GM23338 (cell line): Measurements from ENCODE around the gene KCNA1. TPM values are rescaled to one million over a fixed set of nuclear protein-coding genes. Genes with fewer than 3 reads are reported as not detected.

Experiments
- ATAC-seq: fragments of 200-7000 bp; cut with Tn5 transposase; 3 replicates; pipeline ENCODE4 v1.9.1; 2020
- DNase-seq: peaks from one replicate; pipeline ENCODE4 v3.0.0-alpha.2; 2015; ENCODE audit warnings: low spot score
- H2AFZ ChIP-seq: fragments of 200-600 bp; sonication (generic); 2 replicates; pipeline ENCODE4 v1.8.0; 2016; ENCODE audit warnings: antibody characterized with exemption, mild to moderate bottlenecking, moderate library complexity
- H3F3A ChIP-seq: fragments of 200-600 bp; sonication (generic); replicated peaks from 2 replicates; pipeline ENCODE4 v1.8.0; 2017; ENCODE audit warnings: antibody characterized with exemption, mixed run types, low read depth
- H3K27ac ChIP-seq: fragments of 200-600 bp; sonication (generic); 2 replicates; pipeline ENCODE4 v1.6.1; 2016; ENCODE audit warnings: low read depth
- H3K27me3 ChIP-seq: fragments of 200-600 bp; sonication (generic); 2 replicates; pipeline ENCODE4 v1.8.0; 2016; ENCODE audit warnings: mild to moderate bottlenecking, mixed run types, moderate library complexity; ENCODE audit not compliant: insufficient read depth
- H3K36me3 ChIP-seq: fragments of 200-600 bp; sonication (generic); 2 replicates; pipeline ENCODE4 v1.8.0; 2016; ENCODE audit warnings: mild to moderate bottlenecking; ENCODE audit not compliant: insufficient read depth
- H3K4me1 ChIP-seq: fragments of 200-600 bp; sonication (generic); 2 replicates; pipeline ENCODE4 v1.8.0; 2016; ENCODE audit warnings: mild to moderate bottlenecking, moderate library complexity; ENCODE audit not compliant: insufficient read depth
- H3K4me2 ChIP-seq: fragments of 200-600 bp; sonication (generic); 2 replicates; pipeline ENCODE4 v1.7.1; 2017; ENCODE audit warnings: mixed run types
- H3K4me3 ChIP-seq: fragments of 200-600 bp; sonication (generic); 2 replicates; pipeline ENCODE4 v1.6.1; 2016; ENCODE audit warnings: mixed run types
- H3K79me2 ChIP-seq: fragments of 200-600 bp; sonication (generic); replicated peaks from 2 replicates; pipeline ENCODE4 v1.8.0; 2017; ENCODE audit warnings: mild to moderate bottlenecking; ENCODE audit not compliant: insufficient read depth
- H3K9me2 ChIP-seq: fragments of 200-600 bp; sonication (generic); 2 replicates; pipeline ENCODE4 v1.8.0; 2017; ENCODE audit not compliant: insufficient read depth
- H4K20me1 ChIP-seq: fragments of 200-600 bp; sonication (generic); replicated peaks from 2 replicates; pipeline ENCODE4 v1.8.0; 2017; ENCODE audit warnings: mild to moderate bottlenecking; ENCODE audit not compliant: insufficient read depth
- H3K27ac Mint-ChIP-seq: 2 replicates; pipeline ENCODE4 v1.8.0; 2020; ENCODE audit warnings: inconsistent platforms, mild to moderate bottlenecking, moderate library complexity, mixed read lengths
- H3K27me3 Mint-ChIP-seq: 3 replicates; pipeline ENCODE4 v1.8.0; 2022; ENCODE audit warnings: low read depth, mild to moderate bottlenecking, moderate library complexity, mixed read lengths, inconsistent platforms; ENCODE audit not compliant: insufficient read depth, poor library complexity
- H3K36me3 Mint-ChIP-seq: 3 replicates; pipeline ENCODE4 v1.8.0; 2021; ENCODE audit warnings: low read depth, mild to moderate bottlenecking, inconsistent platforms, moderate library complexity, mixed read lengths
- H3K4me1 Mint-ChIP-seq: 3 replicates; pipeline ENCODE4 v1.8.0; 2020; ENCODE audit warnings: mild to moderate bottlenecking, inconsistent platforms, mixed read lengths
- H3K4me3 Mint-ChIP-seq: 3 replicates; pipeline ENCODE4 v1.8.0; 2021; ENCODE audit warnings: moderate library complexity, mild to moderate bottlenecking, inconsistent platforms, mixed read lengths
- H3K9me3 Mint-ChIP-seq: 3 replicates; pipeline ENCODE4 v1.8.0; 2020; ENCODE audit warnings: moderate library complexity, mild to moderate bottlenecking, inconsistent platforms, mixed read lengths
- CREB1 ChIP-seq: fragments of 250-450 bp; sonication (Bioruptor Pico); IDR thresholded peaks from 2 replicates; pipeline ENCODE4 v1.5.0; 2020; ENCODE audit warnings: low read depth, mild to moderate bottlenecking, moderate library complexity
- EZH2 ChIP-seq: fragments of 200-600 bp; sonication (generic); IDR thresholded peaks from one replicate; pipeline ENCODE4 v1.8.0; 2017; ENCODE audit warnings: antibody characterized with exemption, mild to moderate bottlenecking, low read depth; ENCODE audit not compliant: unreplicated experiment
- EZH2phosphoT487 ChIP-seq: fragments of 200-600 bp; sonication (generic); IDR thresholded peaks from one replicate; pipeline ENCODE4 v1.8.1; 2018; ENCODE audit warnings: antibody characterized with exemption; ENCODE audit not compliant: unreplicated experiment
- JUNB ChIP-seq: IDR thresholded peaks from one replicate; pipeline ENCODE4 v1.6.1; 2016; ENCODE audit warnings: antibody characterized with exemption; ENCODE audit not compliant: unreplicated experiment
- NANOG ChIP-seq: IDR thresholded peaks from 2 replicates; pipeline ENCODE4 v1.6.1; 2016; ENCODE audit warnings: antibody characterized with exemption, borderline replicate concordance
- POLR2AphosphoS5 ChIP-seq: IDR thresholded peaks from 2 replicates; pipeline ENCODE4 v1.6.1; 2016; ENCODE audit warnings: antibody characterized with exemption, low read depth
- STAT1 ChIP-seq: IDR thresholded peaks from one replicate; pipeline ENCODE4 v1.6.1; 2016; ENCODE audit warnings: antibody characterized with exemption; ENCODE audit not compliant: unreplicated experiment
- ZNF114 ChIP-seq: fragments of 250-450 bp; sonication (Bioruptor Pico); IDR thresholded peaks from 2 replicates; pipeline ENCODE4 v1.5.0; 2020; ENCODE audit warnings: mild to moderate bottlenecking, moderate library complexity
- ZNF331 ChIP-seq: fragments of 250-450 bp; sonication (Bioruptor Pico); IDR thresholded peaks from 2 replicates; pipeline ENCODE4 v1.5.0; 2020; ENCODE audit warnings: low read depth, mild to moderate bottlenecking, moderate library complexity
- ZNF462 ChIP-seq: fragments of 250-450 bp; sonication (Bioruptor Pico); IDR thresholded peaks from 2 replicates; pipeline ENCODE4 v1.5.0; 2020; ENCODE audit warnings: mild to moderate bottlenecking, moderate library complexity
- polyA plus RNA-seq: library from polyadenylated mRNA; unstranded; fragments of >200 nt; fragmentation: Nextera tagmentation; extraction: Ambion mirVana; gene quantifications from 2 replicates; pipeline ENCODE4 v1.2.1, GENCODE V29; 2016
- total RNA-seq: library from RNA; depleted of rRNA; stranded (reverse); fragments of >200 nt; shearing (Covaris generic); gene quantifications from 2 replicates; pipeline ENCODE4 v1.2.3, GENCODE V29; 2014
- TF ChIP-seq, protein P1 (sequence below): IDR thresholded peaks from one replicate; pipeline ENCODE4 v1.6.1; 2018; ENCODE audit warnings: antibody characterized with exemption; ENCODE audit not compliant: unreplicated experiment
- TF ChIP-seq, protein P2 (sequence below): IDR thresholded peaks from 2 replicates; pipeline ENCODE4 v1.6.1; 2016; ENCODE audit warnings: antibody characterized with exemption

KCNA1 gene
- total and polyA plus RNA-seq, 2 experiments from 2014 or later: 0.10 to 1.2 TPM

DNA sequence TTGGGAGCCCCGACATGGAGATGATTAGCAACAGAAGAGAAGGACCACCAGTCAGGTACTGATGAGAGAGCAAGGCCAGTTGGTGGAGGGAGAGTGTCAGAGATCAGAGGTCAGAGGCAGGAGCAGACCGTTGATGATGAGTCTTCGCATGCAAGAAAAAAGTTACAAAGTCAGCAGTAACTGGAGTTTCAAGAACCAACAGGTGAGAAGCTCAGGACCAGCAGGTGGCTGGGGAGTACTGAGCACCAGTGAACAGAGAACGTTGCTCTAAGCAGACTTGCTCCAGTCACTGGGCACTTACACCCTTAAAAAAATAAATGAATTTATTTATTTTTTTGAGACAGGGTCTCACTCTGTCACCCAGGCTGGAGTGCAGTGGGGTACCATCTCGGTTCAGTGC, 44.5 kb upstream of the KCNA1 start (continued):
- TF ChIP-seq, protein P1, sequence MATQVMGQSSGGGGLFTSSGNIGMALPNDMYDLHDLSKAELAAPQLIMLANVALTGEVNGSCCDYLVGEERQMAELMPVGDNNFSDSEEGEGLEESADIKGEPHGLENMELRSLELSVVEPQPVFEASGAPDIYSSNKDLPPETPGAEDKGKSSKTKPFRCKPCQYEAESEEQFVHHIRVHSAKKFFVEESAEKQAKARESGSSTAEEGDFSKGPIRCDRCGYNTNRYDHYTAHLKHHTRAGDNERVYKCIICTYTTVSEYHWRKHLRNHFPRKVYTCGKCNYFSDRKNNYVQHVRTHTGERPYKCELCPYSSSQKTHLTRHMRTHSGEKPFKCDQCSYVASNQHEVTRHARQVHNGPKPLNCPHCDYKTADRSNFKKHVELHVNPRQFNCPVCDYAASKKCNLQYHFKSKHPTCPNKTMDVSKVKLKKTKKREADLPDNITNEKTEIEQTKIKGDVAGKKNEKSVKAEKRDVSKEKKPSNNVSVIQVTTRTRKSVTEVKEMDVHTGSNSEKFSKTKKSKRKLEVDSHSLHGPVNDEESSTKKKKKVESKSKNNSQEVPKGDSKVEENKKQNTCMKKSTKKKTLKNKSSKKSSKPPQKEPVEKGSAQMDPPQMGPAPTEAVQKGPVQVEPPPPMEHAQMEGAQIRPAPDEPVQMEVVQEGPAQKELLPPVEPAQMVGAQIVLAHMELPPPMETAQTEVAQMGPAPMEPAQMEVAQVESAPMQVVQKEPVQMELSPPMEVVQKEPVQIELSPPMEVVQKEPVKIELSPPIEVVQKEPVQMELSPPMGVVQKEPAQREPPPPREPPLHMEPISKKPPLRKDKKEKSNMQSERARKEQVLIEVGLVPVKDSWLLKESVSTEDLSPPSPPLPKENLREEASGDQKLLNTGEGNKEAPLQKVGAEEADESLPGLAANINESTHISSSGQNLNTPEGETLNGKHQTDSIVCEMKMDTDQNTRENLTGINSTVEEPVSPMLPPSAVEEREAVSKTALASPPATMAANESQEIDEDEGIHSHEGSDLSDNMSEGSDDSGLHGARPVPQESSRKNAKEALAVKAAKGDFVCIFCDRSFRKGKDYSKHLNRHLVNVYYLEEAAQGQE: no peak
- no peak for TF ChIP-seq JUNB

GRCh38 chr12:4866299-4866698, 43.4 kb upstream of the KCNA1 start:
- Mint-ChIP-seq H3K4me3 (no peak overlapping the region), H3K27me3 (no peaks in the 10 kb centered on the region), H3K27ac (no peak overlapping the region), H3K9me3 (no peaks in the 10 kb centered on the region), H3K4me1 (no peaks in the 10 kb centered on the region), H3K36me3 (no peaks in the 10 kb centered on the region)
- H3K27ac ChIP-seq: no peak overlapping the region
- no peaks in the 10 kb centered on the region; the same call in 1 of the 2 replicates for H4K20me1 ChIP-seq
- H3K79me2 ChIP-seq: no peaks in the 10 kb centered on the region
- H3K4me1 ChIP-seq: no peaks in the 10 kb centered on the region
- H3K4me2 ChIP-seq: no peak overlapping the region
- H3K9me2 ChIP-seq: 0 out of 2 replicates have a peak, but pooled peaks cover 3% of the 10 kb centered on the region
- no peaks in the 10 kb centered on the region for H3F3A ChIP-seq
- no peak overlapping the region for H2AFZ ChIP-seq
- DNase-seq (no peak), ATAC-seq (no peak)
- H3K27me3 ChIP-seq: no peaks in the 10 kb centered on the region
- H3K36me3 ChIP-seq: no peaks in the 10 kb centered on the region
- no peak overlapping the region for H3K4me3 ChIP-seq
- TF ChIP-seq EZH2phosphoT487 (no peak), EZH2 (no peak), ZNF331 (no peak), ZNF462 (CRISPR knock-in tag) (no peak), STAT1 (no peak), POLR2AphosphoS5 (no peak), NANOG (no peak), CREB1 (no peak), ZNF114 (no peak)
- TF ChIP-seq, protein P1: no peak
- TF ChIP-seq, protein P2, sequence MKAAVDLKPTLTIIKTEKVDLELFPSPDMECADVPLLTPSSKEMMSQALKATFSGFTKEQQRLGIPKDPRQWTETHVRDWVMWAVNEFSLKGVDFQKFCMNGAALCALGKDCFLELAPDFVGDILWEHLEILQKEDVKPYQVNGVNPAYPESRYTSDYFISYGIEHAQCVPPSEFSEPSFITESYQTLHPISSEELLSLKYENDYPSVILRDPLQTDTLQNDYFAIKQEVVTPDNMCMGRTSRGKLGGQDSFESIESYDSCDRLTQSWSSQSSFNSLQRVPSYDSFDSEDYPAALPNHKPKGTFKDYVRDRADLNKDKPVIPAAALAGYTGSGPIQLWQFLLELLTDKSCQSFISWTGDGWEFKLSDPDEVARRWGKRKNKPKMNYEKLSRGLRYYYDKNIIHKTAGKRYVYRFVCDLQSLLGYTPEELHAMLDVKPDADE: no peak
